Heart left ventricle (tissue), 13 donors: ENCODE measurements around the gene ZNF524.

Experiments used
- CTCF ChIP-seq, 12 donors: fragments of 200-600 bp; sonication (generic) in 4 of 12; IDR thresholded peaks; one replicate each; pipeline versions ENCODE4 v1.5.0 to v1.8.0; 2018 to 2022; ENCODE audit warnings: antibody characterized with exemption in 12 of 12, mild to moderate bottlenecking in 5 of 12
- POLR2A ChIP-seq, 2 donors: fragments of 450-650 bp; IDR thresholded peaks; one replicate each; pipeline ENCODE4 v1.6.1; 2017; ENCODE audit warnings: antibody characterized with exemption in 2 of 2, mild to moderate bottlenecking in 2 of 2, moderate library complexity in 2 of 2
- donor health status: ischemic (EF 13 %, LVEDD 7.1; RV severe dilation, severe dysfunction).
- donor health status: DM: no; HTN: yes; CAD: no.
- donor health status: DM: no; HTN: no; CAD: no.
- donor health status: ischemic (EF 25% LVEDD 6.9; RV normal size, moderate dysfunction).
- donor health status: ischemic (EF 25% LVEDD 5.7; RV mildly dilated, moderate dysfunction).
- donor health status: ischemic (EF 35%, LVEDD 5.7; RV mildly dilated, moderate dysfunction).
- donor health status: nonischemic (EF 11% LVEDD 7.7; RV severe dilation, severe dysfunction).
- donor health status: DM: yes; HTN: yes; CAD: no.
- donor health status: PGD.
- donor health status: ischemic (EF 29% LVEDD 5.4; RV normal size, mild dysfunction).
- donor health status: nonischemic (EF 23%, LVEDD 6.1; RV moderate dilation, normal function).

- TF ChIP-seq POLR2A (IDR thresholded peaks at IDR 0.05) (no peak), CTCF (IDR thresholded peaks at IDR 0.05) (no peak)
These were observed 10.0 kb upstream of the ZNF524 start for GRCh38 chr19:55590109-55590508.
